HUES48 (cell line): ENCODE results near the gene PRND.
A peak's percentile ranks its signal among the peaks of the same experiment; 100 is the strongest.

Experiments
- H3K27ac ChIP-seq: one replicate; pipeline ENCODE4 v1.7.0; 2013; ENCODE audit warnings: low read depth, low read length, inconsistent platforms
- H3K27me3 ChIP-seq: 2 replicates; pipeline ENCODE4 v1.6.1; 2013; ENCODE audit warnings: mild to moderate bottlenecking, low read length; ENCODE audit not compliant: control insufficient read depth, insufficient read depth
- H3K36me3 ChIP-seq: 2 replicates; pipeline ENCODE4 v1.6.1; 2013; ENCODE audit warnings: low read length; ENCODE audit not compliant: control insufficient read depth, insufficient read depth
- H3K4me1 ChIP-seq: 2 replicates; pipeline ENCODE4 v1.6.1; 2013; ENCODE audit warnings: mild to moderate bottlenecking, low read length; ENCODE audit not compliant: control insufficient read depth, insufficient read depth
- H3K4me3 ChIP-seq: 2 replicates; pipeline ENCODE4 v1.5.1; 2013; ENCODE audit warnings: mild to moderate bottlenecking, low read depth, low read length
- H3K9ac ChIP-seq: 2 replicates; pipeline ENCODE4 v1.6.1; 2013; ENCODE audit warnings: mild to moderate bottlenecking, low read depth, low read length, moderate library complexity
- H3K9me3 ChIP-seq: 2 replicates; pipeline ENCODE4 v1.6.1; 2013; ENCODE audit warnings: low read length; ENCODE audit not compliant: control insufficient read depth, insufficient read depth

Gene PRND, protein sequence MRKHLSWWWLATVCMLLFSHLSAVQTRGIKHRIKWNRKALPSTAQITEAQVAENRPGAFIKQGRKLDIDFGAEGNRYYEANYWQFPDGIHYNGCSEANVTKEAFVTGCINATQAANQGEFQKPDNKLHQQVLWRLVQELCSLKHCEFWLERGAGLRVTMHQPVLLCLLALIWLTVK

DNA sequence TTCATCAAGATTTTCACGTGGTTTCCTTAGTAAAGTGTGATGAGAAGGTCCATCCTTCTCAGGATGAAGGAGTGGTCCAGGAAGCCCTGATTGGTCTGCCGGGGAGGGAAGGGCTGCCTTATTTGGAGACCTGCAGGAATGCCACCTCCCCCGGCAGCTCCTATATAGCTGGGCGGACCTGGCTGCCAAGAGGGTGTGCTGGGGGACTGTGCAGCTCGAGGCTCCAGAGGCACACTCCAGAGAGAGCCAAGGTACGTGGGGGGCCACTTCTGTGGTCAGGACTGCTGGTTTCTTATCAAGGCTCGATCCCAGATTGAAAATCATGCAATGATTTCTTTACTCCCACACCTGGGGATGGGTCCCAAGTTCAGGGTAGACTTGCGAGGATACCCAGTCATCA, at the start of gene PRND:
Gene PRND (plus strand): TSS at position 191 of the 400 bp plus-strand sequence. CDS start 2,643 bp downstream, outside the sequence.
- H3K4me3 ChIP-seq = peak within 1 kb of the TSS; percentile 47
- H3K27me3 ChIP-seq = no peaks in the 10 kb centered on the region
- no peaks in the 10 kb centered on the region for H3K36me3 ChIP-seq
- H3K4me1 ChIP-seq = peaks cover 17% of the 10 kb centered on the region
- H3K27ac ChIP-seq = no peak within 1 kb of the TSS
- no peak within 1 kb of the TSS for H3K9ac ChIP-seq
- H3K9me3 ChIP-seq = no peaks in the 10 kb centered on the region

GRCh38 chr20:4672948-4673347, 48.8 kb upstream of the PRND start:
- Histone ChIP-seq H3K9me3 (no peaks in the 10 kb centered on the region), H3K27me3 (no peaks in the 10 kb centered on the region), H3K4me1 (no peaks in the 10 kb centered on the region), H3K27ac (no peak overlapping the region), H3K36me3 (no peaks in the 10 kb centered on the region), H3K9ac (no peak overlapping the region), H3K4me3 (no peak overlapping the region)

DNA sequence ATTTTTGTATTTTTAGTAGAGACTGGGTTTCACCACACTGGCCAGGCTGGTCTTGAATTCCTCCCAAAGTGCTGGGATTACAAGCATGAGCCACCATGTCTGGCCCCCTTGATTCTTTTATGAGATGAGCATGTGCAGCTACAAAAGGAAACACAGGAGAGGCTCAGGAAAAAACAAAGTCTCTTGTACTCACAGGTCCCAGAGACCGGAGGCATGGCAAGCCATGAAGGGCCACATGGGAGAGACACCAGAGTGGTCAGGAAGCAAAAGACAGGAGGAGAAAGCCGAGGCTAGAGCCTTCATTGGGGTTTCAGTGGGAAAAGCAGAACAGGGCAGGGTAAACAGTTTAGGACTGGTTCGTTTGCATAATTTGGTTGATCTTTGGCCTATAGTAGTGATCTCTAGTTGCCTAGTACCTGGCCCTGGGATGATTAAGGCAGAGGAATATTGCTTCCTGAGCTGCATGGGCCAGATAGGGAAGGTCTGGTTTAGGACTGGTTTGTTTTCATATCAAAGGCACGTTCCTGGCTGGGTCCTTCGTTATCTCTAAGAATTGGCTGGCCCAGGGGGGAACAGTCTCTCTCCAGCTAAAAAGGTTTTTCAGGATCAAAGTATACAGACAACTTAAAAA, 48.2 kb upstream of the PRND start:
- no peaks in the 10 kb centered on the region for H3K9me3 ChIP-seq
- H3K9ac ChIP-seq = no peak overlapping the region
- no peak overlapping the region for H3K4me3 ChIP-seq
- H3K27ac ChIP-seq = no peak overlapping the region
- H3K4me1 ChIP-seq = no peaks in the 10 kb centered on the region
- no peaks in the 10 kb centered on the region for H3K27me3 ChIP-seq
- H3K36me3 ChIP-seq = no peaks in the 10 kb centered on the region

DNA sequence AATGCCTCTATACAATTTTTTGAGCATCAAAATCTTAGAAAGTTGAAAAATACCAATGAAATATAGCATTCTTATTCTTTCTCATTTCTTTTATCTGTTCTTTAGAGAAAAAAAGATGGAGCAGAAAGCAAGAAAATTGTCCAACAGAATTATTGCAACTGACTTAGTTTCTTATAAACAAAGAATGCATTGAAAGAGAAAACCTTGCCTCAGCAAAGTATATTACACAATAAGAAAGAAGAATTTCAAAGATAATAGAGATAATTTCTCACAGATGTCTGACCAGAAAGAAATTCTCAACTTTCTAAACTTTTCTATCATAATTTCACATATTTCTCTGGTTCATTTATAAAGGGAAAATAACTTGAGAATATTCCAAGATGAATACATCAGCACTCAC, 47.0 kb upstream of the PRND start:
- H3K27ac ChIP-seq = no peak overlapping the region
- H3K36me3 ChIP-seq = no peaks in the 10 kb centered on the region
- H3K9ac ChIP-seq = no peak overlapping the region

DNA sequence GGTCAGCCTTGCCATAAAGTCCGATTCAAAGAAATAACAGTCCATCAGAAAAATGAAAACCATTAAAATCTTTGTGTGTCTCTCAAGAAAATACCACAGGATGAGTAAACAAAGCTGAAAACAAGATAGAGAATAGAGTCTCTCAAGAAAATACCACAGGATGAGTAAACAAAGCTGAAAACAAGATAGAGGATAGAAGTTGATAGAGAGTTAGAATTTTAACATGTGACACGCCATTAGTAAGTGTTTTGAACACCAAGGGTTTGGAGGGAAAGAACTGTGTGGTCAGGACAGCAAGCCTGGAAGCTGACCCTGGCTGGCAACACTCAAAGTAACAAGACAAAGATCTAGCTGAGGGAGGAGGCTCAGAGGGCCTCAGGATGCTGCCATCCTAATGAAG, 43.9 kb upstream of the PRND start:
- Histone ChIP-seq H3K9ac (no peak overlapping the region), H3K27me3 (no peaks in the 10 kb centered on the region), H3K9me3 (no peaks in the 10 kb centered on the region), H3K4me3 (no peak overlapping the region), H3K36me3 (no peaks in the 10 kb centered on the region), H3K27ac (no peak overlapping the region), H3K4me1 (peaks cover 6% of the 10 kb centered on the region)

More for the DNA sequence above, 47.0 kb upstream of the PRND start:
- Histone ChIP-seq H3K4me1 (no peaks in the 10 kb centered on the region), H3K4me3 (no peak overlapping the region), H3K27me3 (no peaks in the 10 kb centered on the region), H3K9me3 (no peaks in the 10 kb centered on the region)

DNA sequence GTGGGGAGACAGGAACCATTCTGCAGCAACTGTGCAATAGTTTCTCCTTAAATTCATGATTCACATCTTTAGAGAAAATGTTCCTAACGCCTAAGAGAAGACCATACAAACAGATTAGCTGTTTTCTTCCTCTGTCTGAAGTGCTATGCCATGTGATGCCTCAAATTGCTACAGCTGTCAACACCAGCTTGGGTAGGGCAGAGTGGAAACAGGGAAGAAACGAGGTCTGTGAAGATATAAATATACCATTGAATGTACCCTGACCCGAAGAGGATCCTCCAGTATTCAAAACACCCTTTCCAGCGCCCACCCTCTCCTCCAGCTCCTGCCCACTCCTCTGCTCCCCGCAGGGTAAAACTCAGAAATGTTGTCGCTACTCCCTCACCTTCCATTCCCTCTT, 40.3 kb upstream of the PRND start:
- peaks cover 12% of the 10 kb centered on the region for H3K4me1 ChIP-seq
- no peak overlapping the region for H3K27ac ChIP-seq
- H3K4me3 ChIP-seq = no peak overlapping the region
- no peaks in the 10 kb centered on the region for H3K36me3 ChIP-seq
- H3K9me3 ChIP-seq = no peaks in the 10 kb centered on the region
- H3K27me3 ChIP-seq = peaks cover 8% of the 10 kb centered on the region
- H3K9ac ChIP-seq = no peak overlapping the region

DNA sequence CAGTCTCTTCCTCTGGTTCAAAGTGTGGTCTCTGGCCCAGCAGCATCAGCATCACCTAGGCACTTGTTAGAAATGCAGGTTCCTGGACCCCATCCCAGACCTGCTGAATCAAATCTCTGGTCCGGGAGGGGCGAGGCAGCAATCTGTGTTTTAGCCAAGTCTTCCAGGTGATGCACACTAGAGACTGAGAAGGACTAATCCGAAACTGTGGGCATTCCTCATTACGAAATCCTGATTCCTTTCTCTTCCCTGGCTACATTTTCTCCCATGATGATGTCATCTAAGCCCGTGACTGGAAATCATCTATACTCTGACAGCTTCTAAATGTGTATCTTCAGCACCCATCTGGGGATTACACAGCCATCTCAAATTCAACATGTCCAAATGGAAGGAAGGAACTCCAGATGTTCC, 39.7 kb upstream of the PRND start:
- Histone ChIP-seq H3K36me3 (no peaks in the 10 kb centered on the region), H3K4me3 (no peak overlapping the region), H3K27me3 (peaks cover 8% of the 10 kb centered on the region), H3K4me1 (peaks cover 12% of the 10 kb centered on the region), H3K27ac (no peak overlapping the region), H3K9ac (no peak overlapping the region), H3K9me3 (no peaks in the 10 kb centered on the region)

- H3K9ac ChIP-seq = no peak overlapping the region
- no peak overlapping the region for H3K4me3 ChIP-seq
- peaks cover 16% of the 10 kb centered on the region for H3K4me1 ChIP-seq
- no peaks in the 10 kb centered on the region for H3K9me3 ChIP-seq
- no peaks in the 10 kb centered on the region for H3K36me3 ChIP-seq
- peaks cover 8% of the 10 kb centered on the region for H3K27me3 ChIP-seq
- no peak overlapping the region for H3K27ac ChIP-seq
These were observed 39.0 kb upstream of the PRND start for GRCh38 chr20:4682682-4683081.

GRCh38 chr20:4683261-4683660, 38.4 kb upstream of the PRND start:
- H3K36me3 ChIP-seq = no peaks in the 10 kb centered on the region
- no peak overlapping the region for H3K27ac ChIP-seq

GRCh38 chr20:4684837-4685413, 36.8 kb upstream of the PRND start:
- Histone ChIP-seq H3K36me3 (no peaks in the 10 kb centered on the region), H3K4me1 (peaks cover 16% of the 10 kb centered on the region), H3K27me3 (peaks cover 8% of the 10 kb centered on the region), H3K9ac (no peak overlapping the region), H3K9me3 (no peaks in the 10 kb centered on the region), H3K27ac (no peak overlapping the region), H3K4me3 (no peak overlapping the region)

More at GRCh38 chr20:4683261-4683660, 38.4 kb upstream of the PRND start:
- Histone ChIP-seq H3K9ac (no peak overlapping the region), H3K27me3 (peaks cover 8% of the 10 kb centered on the region), H3K4me1 (peaks cover 16% of the 10 kb centered on the region), H3K9me3 (no peaks in the 10 kb centered on the region), H3K4me3 (no peak overlapping the region)

GRCh38 chr20:4685923-4686221, 35.8 kb upstream of the PRND start:
- H3K36me3 ChIP-seq = no peaks in the 10 kb centered on the region
- H3K27me3 ChIP-seq = peaks cover 8% of the 10 kb centered on the region
- no peak overlapping the region for H3K9ac ChIP-seq
- H3K27ac ChIP-seq = peak overlapping the region; percentile 53
- no peaks in the 10 kb centered on the region for H3K9me3 ChIP-seq
- peak overlapping the region; percentile 68 for H3K4me3 ChIP-seq
- peaks cover 14% of the 10 kb centered on the region for H3K4me1 ChIP-seq
